Activated naive CD4-positive, alpha-beta T cell treated with anti-CD3 and anti-CD28 coated beads for 36 hours (primary cell): ENCODE results near the gene IDNK. TPM values are rescaled to one million over a fixed set of nuclear protein-coding genes. Genes with fewer than 3 reads are reported as not detected.

Experiments used
- CTCF ChIA-PET: fragments of 350-600 bp; sonication (Branson Sonifier 250); formaldehyde crosslinking; loops from one replicate; lab custom pipeline; 2021; ENCODE audit warnings: antibody characterized with exemption; lab: Charles Lee
- DNase-seq: peaks from one replicate; pipeline ENCODE4 v3.0.0-alpha.2; 2020
- H3K27ac Mint-ChIP-seq: one replicate; pipeline ENCODE4 v1.8.0; 2021; ENCODE audit warnings: mild to moderate bottlenecking, mixed read lengths
- H3K27me3 Mint-ChIP-seq: one replicate; pipeline ENCODE4 v1.8.0; 2021; ENCODE audit warnings: low read depth, mixed read lengths
- H3K36me3 Mint-ChIP-seq: one replicate; pipeline ENCODE4 v1.8.0; 2021; ENCODE audit warnings: low read depth, mixed read lengths
- H3K4me1 Mint-ChIP-seq: one replicate; pipeline ENCODE4 v1.8.0; 2021; ENCODE audit warnings: low read depth, mixed read lengths
- H3K4me3 Mint-ChIP-seq: one replicate; pipeline ENCODE4 v1.8.0; 2021; ENCODE audit warnings: mild to moderate bottlenecking, moderate library complexity, mixed read lengths
- H3K9me3 Mint-ChIP-seq: one replicate; pipeline ENCODE4 v1.8.0; 2021; ENCODE audit warnings: mixed read lengths
- intact Hi-C: fragments of 100-400 bp; cut with micrococcal nuclease; formaldehyde crosslinking; loops from one replicate; pipeline ENCODE4 v1.15.1; 2023
- total RNA-seq, 2 experiments: library from RNA; stranded (reverse); gene quantifications; one replicate each; pipeline ENCODE4 v1.2.3, GENCODE V29; 2021

Gene IDNK
- total RNA-seq, 2 experiments from 2014 or later: 2.7 to 3.2 TPM

GRCh38 chr9:83662933-83663332, 40.0 kb downstream of the IDNK start:
- H3K4me3 Mint-ChIP-seq: no peak overlapping the region
- CTCF ChIA-PET: interaction anchor here (0.6 to 1.8 kb wide), 3 partner anchors 10 to 223 kb away, joined by 3 to 7 read pairs (median 5); no protein-coding TSS in a partner anchor
- peaks cover 16% of the 10 kb centered on the region for H3K4me1 Mint-ChIP-seq
- H3K9me3 Mint-ChIP-seq: no peaks in the 10 kb centered on the region
- H3K27ac Mint-ChIP-seq: no peak overlapping the region
- no peaks in the 10 kb centered on the region for H3K27me3 Mint-ChIP-seq
- no peak for DNase-seq
- intact Hi-C loops: no loop called here
- H3K36me3 Mint-ChIP-seq: peaks cover 33% of the 10 kb centered on the region

- intact Hi-C loops: no loop called here
- Mint-ChIP-seq H3K36me3 (peaks cover 27% of the 10 kb centered on the region), H3K27me3 (no peaks in the 10 kb centered on the region), H3K4me3 (no peak overlapping the region), H3K4me1 (peaks cover 17% of the 10 kb centered on the region), H3K27ac (peak overlapping the region; percentile 25), H3K9me3 (no peaks in the 10 kb centered on the region)
- CTCF ChIA-PET: interaction anchor here (0.6 to 1.2 kb wide), 4 partner anchors 16 to 332 kb away, joined by 3 to 5 read pairs (median 4); no protein-coding TSS in a partner anchor
- DNase-seq: no peak
Measured at GRCh38 chr9:83665580-83666200, 42.7 kb downstream of the IDNK start.

- no peak overlapping the region for H3K27ac Mint-ChIP-seq
- no peaks in the 10 kb centered on the region for H3K27me3 Mint-ChIP-seq
- H3K9me3 Mint-ChIP-seq: no peaks in the 10 kb centered on the region
- H3K36me3 Mint-ChIP-seq: peaks cover 33% of the 10 kb centered on the region
- DNase-seq: no peak
- H3K4me1 Mint-ChIP-seq: peaks cover 21% of the 10 kb centered on the region
- no peak overlapping the region for H3K4me3 Mint-ChIP-seq
- intact Hi-C loops: no loop called here
- CTCF ChIA-PET: interaction anchor here (1.7 kb wide), 1 partner anchor 21 kb away, joined by 7 read pairs; no protein-coding TSS in a partner anchor
Measured at GRCh38 chr9:83669067-83669466, 46.1 kb downstream of the IDNK start.

GRCh38 chr9:83670381-83670780, 47.4 kb downstream of the IDNK start:
- H3K27ac Mint-ChIP-seq: no peak overlapping the region
- H3K27me3 Mint-ChIP-seq: no peaks in the 10 kb centered on the region
- CTCF ChIA-PET: interaction anchor here (0.6 to 0.7 kb wide), 2 partner anchors 35 to 65 kb away, joined by 3 read pairs; no protein-coding TSS in a partner anchor
- no peaks in the 10 kb centered on the region for H3K9me3 Mint-ChIP-seq
- H3K4me3 Mint-ChIP-seq: no peak overlapping the region
- peaks cover 33% of the 10 kb centered on the region for H3K36me3 Mint-ChIP-seq
- no peak for DNase-seq
- intact Hi-C loops: no loop called here
- peaks cover 21% of the 10 kb centered on the region for H3K4me1 Mint-ChIP-seq

- Mint-ChIP-seq H3K27ac (no peak overlapping the region), H3K36me3 (peaks cover 26% of the 10 kb centered on the region), H3K27me3 (no peaks in the 10 kb centered on the region), H3K4me3 (no peak overlapping the region), H3K4me1 (peaks cover 13% of the 10 kb centered on the region), H3K9me3 (no peaks in the 10 kb centered on the region)
- intact Hi-C loops: no loop called here
- no peak for DNase-seq
- CTCF ChIA-PET: no interaction called here
Measured at GRCh38 chr9:83671451-83671850, 48.5 kb downstream of the IDNK start.

- Mint-ChIP-seq H3K4me3 (no peak overlapping the region), H3K36me3 (peaks cover 42% of the 10 kb centered on the region), H3K27me3 (no peaks in the 10 kb centered on the region), H3K9me3 (no peaks in the 10 kb centered on the region), H3K4me1 (peaks cover 13% of the 10 kb centered on the region), H3K27ac (no peak overlapping the region)
- CTCF ChIA-PET: no interaction called here
- intact Hi-C loops: no loop called here
- no peak for DNase-seq
Measured at GRCh38 chr9:83675466-83675865, 52.5 kb downstream of the IDNK start.

GRCh38 chr9:83677596-83677995, 54.7 kb downstream of the IDNK start:
- H3K27ac Mint-ChIP-seq: no peak overlapping the region
- DNase-seq: no peak
- H3K36me3 Mint-ChIP-seq: peaks cover 42% of the 10 kb centered on the region
- intact Hi-C loops: no loop called here
- CTCF ChIA-PET: interaction anchor here (1.0 to 2.0 kb wide), 2 partner anchors 10 to 29 kb away, joined by 3 to 6 read pairs; no protein-coding TSS in a partner anchor
- peaks cover 20% of the 10 kb centered on the region for H3K4me1 Mint-ChIP-seq
- H3K27me3 Mint-ChIP-seq: no peaks in the 10 kb centered on the region
- no peak overlapping the region for H3K4me3 Mint-ChIP-seq
- H3K9me3 Mint-ChIP-seq: no peaks in the 10 kb centered on the region

GRCh38 chr9:83680233-83680632, 57.3 kb downstream of the IDNK start:
- DNase-seq: no peak
- Mint-ChIP-seq H3K27me3 (no peaks in the 10 kb centered on the region), H3K4me3 (no peak overlapping the region), H3K36me3 (peaks cover 32% of the 10 kb centered on the region), H3K4me1 (peaks cover 21% of the 10 kb centered on the region), H3K9me3 (no peaks in the 10 kb centered on the region), H3K27ac (peak overlapping the region; percentile 41)
- CTCF ChIA-PET: no interaction called here
- intact Hi-C loops: no loop called here

GRCh38 chr9:83681490-83681889, 58.5 kb downstream of the IDNK start:
- no peak overlapping the region for H3K4me3 Mint-ChIP-seq
- H3K27me3 Mint-ChIP-seq: no peaks in the 10 kb centered on the region
- H3K9me3 Mint-ChIP-seq: no peaks in the 10 kb centered on the region
- DNase-seq: no peak
- peak overlapping the region; percentile 24 for H3K27ac Mint-ChIP-seq
- CTCF ChIA-PET: no interaction called here
- peaks cover 30% of the 10 kb centered on the region for H3K36me3 Mint-ChIP-seq
- intact Hi-C loops: no loop called here
- H3K4me1 Mint-ChIP-seq: peaks cover 26% of the 10 kb centered on the region

GRCh38 chr9:83688921-83689320, 66.0 kb downstream of the IDNK start:
- no peaks in the 10 kb centered on the region for H3K27me3 Mint-ChIP-seq
- intact Hi-C loops: loop anchor here (1.0 to 5.0 kb wide), 2 partner anchors 17 to 293 kb away; partner anchors contain the start of genes HNRNPK and RMI1
- peaks cover 2% of the 10 kb centered on the region for H3K36me3 Mint-ChIP-seq
- CTCF ChIA-PET: interaction anchor here (0.7 to 0.8 kb wide), 3 partner anchors 29 to 611 kb away, joined by 3 read pairs; no protein-coding TSS in a partner anchor
- H3K27ac Mint-ChIP-seq: peak overlapping the region; percentile 44
- H3K4me3 Mint-ChIP-seq: no peak overlapping the region
- no peaks in the 10 kb centered on the region for H3K9me3 Mint-ChIP-seq
- peaks cover 66% of the 10 kb centered on the region for H3K4me1 Mint-ChIP-seq
- no peak for DNase-seq

GRCh38 chr9:83691492-83691891, 68.5 kb downstream of the IDNK start:
- no peak for DNase-seq
- no peak overlapping the region for H3K27ac Mint-ChIP-seq
- H3K4me3 Mint-ChIP-seq: no peak overlapping the region
- H3K9me3 Mint-ChIP-seq: no peaks in the 10 kb centered on the region
- no peaks in the 10 kb centered on the region for H3K27me3 Mint-ChIP-seq
- peaks cover 72% of the 10 kb centered on the region for H3K4me1 Mint-ChIP-seq
- intact Hi-C loops: no loop called here
- CTCF ChIA-PET: interaction anchor here (1.0 kb wide), 1 partner anchor 43 kb away, joined by 4 read pairs; no protein-coding TSS in a partner anchor
- H3K36me3 Mint-ChIP-seq: peaks cover 2% of the 10 kb centered on the region
